Kidney epithelial cell (primary cell): Measurements from ENCODE around the gene WASF2. TPM values are rescaled to one million over a fixed set of nuclear protein-coding genes. Genes with fewer than 3 reads are reported as not detected.

Experiments used
- DNase-seq: peaks from one replicate; pipeline ENCODE4 v3.0.0-alpha.2; 2010; ENCODE audit warnings: low read depth
- H3K27me3 ChIP-seq: 2 replicates; pipeline ENCODE4 v1.6.0; 2011; ENCODE audit warnings: low read length; ENCODE audit not compliant: control insufficient read depth, insufficient read depth
- H3K36me3 ChIP-seq: 2 replicates; pipeline ENCODE4 v1.5.1; 2011; ENCODE audit warnings: low read length; ENCODE audit not compliant: control insufficient read depth, insufficient read depth
- H3K4me3 ChIP-seq: 2 replicates; pipeline ENCODE4 v1.5.1; 2011; ENCODE audit warnings: low read depth, mild to moderate bottlenecking, control low read depth, low read length
- CTCF ChIP-seq: IDR thresholded peaks from 2 replicates; pipeline ENCODE4 v1.5.1; 2011; ENCODE audit warnings: mild to moderate bottlenecking, moderate library complexity, low read length, control low read depth, inconsistent platforms; ENCODE audit not compliant: insufficient read depth, poor library complexity, severe bottlenecking
- total RNA-seq: library from RNA; depleted of rRNA; stranded (reverse); fragments of >200 nt; gene quantifications from 2 replicates; pipeline ENCODE4 v1.2.3, GENCODE V29; 2015

Gene WASF2
- total RNA-seq, 1 donor from 2014 or later = 52.4 TPM

DNA sequence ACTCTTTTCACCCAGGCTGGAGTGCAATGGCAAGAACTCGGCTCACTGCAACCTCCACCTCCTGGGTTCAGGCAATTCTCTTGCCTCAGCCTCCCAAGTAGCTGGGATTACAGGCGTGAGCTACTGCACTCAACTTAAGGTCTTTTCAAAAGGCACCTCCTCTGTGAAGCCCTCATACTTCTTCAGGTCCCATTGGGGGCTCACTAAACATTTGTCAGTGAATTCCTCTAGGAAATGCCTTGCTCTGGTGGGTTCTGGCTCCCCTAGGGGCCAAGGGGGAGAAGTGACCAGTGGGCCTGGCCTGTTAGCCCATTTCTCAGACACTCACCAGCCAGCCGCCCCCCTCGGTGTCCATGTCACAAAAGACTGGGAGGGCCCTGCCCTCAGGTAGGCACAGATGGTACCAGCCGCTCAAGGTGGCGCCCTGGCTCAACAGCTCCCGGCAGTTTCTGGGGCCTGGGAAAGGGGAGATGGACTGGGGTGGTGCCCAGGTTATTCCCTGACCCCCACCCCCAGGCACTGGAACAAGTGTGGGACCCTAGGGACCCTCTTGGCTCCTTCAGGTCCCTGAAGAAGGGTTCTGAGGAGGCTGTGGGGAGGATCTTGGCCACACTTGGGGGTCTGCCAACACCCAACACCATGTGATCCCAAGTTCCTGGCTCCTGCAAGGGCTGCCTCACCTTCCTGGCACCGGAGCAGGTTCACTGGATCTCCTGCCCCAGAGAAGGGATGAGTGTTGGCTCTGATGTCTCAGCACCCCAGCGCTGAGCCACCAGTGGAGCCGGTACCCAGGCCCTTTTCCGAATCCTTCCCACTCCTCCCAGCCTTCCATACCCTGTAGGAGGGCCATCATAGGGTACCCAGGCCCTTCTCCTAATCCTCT, 116.9 kb downstream of the WASF2 start:
- H3K36me3 ChIP-seq = no peaks in the 10 kb centered on the region
- peak; percentile 40 for TF ChIP-seq CTCF
- no peaks in the 10 kb centered on the region for H3K27me3 ChIP-seq
- H3K4me3 ChIP-seq = no peak overlapping the region
- no peak for DNase-seq

- no peak for DNase-seq
- H3K36me3 ChIP-seq = no peaks in the 10 kb centered on the region
- no peak for TF ChIP-seq CTCF
Measured at GRCh38 chr1:27372022-27372807, 117.8 kb downstream of the WASF2 start.

DNA sequence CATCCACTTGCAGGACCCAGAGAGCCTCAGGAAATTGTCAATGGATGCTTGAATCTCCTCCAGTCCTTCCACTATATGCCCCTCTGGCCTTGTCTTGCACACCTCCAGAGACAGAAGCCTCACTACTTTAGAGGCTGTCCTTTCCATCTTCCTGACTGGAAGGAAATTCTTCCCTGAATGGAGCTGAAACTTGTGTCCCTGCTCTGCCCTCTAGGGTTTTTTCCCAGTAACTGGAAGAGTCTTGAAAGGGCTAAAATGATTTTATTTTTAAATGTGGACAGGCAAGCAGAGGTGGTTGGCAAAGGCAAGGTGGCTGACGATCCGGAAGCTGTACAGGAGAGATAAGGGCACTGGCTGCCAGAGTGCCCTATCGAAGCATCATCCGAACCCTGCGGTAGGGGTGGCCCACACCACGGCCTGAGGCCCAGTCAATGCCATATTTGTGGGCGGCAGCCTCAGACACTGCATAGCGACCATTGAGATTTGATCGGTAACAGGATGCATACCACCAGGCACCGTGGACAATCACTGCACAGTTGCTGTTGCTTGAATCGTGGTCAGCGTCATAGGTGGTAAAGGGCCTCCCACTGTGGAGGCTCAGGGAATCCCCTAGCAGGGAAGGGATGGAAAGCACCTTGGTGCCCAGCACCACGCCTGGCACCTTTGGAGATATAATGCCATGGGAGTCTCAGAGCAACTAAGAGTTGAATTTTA, 120.9 kb downstream of the WASF2 start:
- no peak for DNase-seq
- peak; percentile 16 for TF ChIP-seq CTCF

More at GRCh38 chr1:27372022-27372807, 117.8 kb downstream of the WASF2 start:
- no peaks in the 10 kb centered on the region for H3K27me3 ChIP-seq
- no peak overlapping the region for H3K4me3 ChIP-seq

GRCh38 chr1:27367160-27367650, 122.8 kb downstream of the WASF2 start:
- H3K36me3 ChIP-seq = peaks cover 1% of the 10 kb centered on the region
- TF ChIP-seq CTCF = no peak
- peak overlapping the region; percentile 75 for H3K4me3 ChIP-seq
- no peaks in the 10 kb centered on the region for H3K27me3 ChIP-seq
- DNase-seq = no peak

More for the DNA sequence above, 120.9 kb downstream of the WASF2 start:
- Histone ChIP-seq H3K4me3 (no peak overlapping the region), H3K27me3 (no peaks in the 10 kb centered on the region), H3K36me3 (peaks cover 1% of the 10 kb centered on the region)

GRCh38 chr1:27366411-27367159, 123.4 kb downstream of the WASF2 start, which contains the start of gene MAP3K6:
MAP3K6 (minus strand) TSS chr1:27366961; CDS start chr1:27366597, 364 bp downstream.
- Histone ChIP-seq H3K4me3 (peak within 1 kb of the TSS; percentile 75), H3K36me3 (peaks cover 1% of the 10 kb centered on the region), H3K27me3 (no peaks in the 10 kb centered on the region)
- no peak for DNase-seq
- peak; percentile 1 for TF ChIP-seq CTCF
